HepG2 (cell line): Measurements from ENCODE around the gene SDK1. TPM values are rescaled to one million over a fixed set of nuclear protein-coding genes. Genes with fewer than 3 reads are reported as not detected.

Experiments
- ATAD3A ChIP-seq: sonication (generic); formaldehyde crosslinking; IDR thresholded peaks from 2 replicates; pipeline ENCODE4 v1.4.0; 2020; ENCODE audit warnings: missing genetic modification reagents
- CBX2 ChIP-seq, 2 experiments: fragments of 200-600 bp in 1 of 2; sonication (generic); formaldehyde crosslinking in 1 of 2; IDR thresholded peaks; 2 replicates each; pipeline versions ENCODE4 v1.7.0 to v1.8.1; 2018 to 2022; ENCODE audit warnings: low read depth in 2 of 2, low read length in 1 of 2, mild to moderate bottlenecking in 1 of 2, missing genetic modification reagents in 1 of 2
- CEBPZ ChIP-seq: IDR thresholded peaks from 2 replicates; pipeline ENCODE4 v1.6.1; 2012; ENCODE audit warnings: low read length, improper control_type of control experiment
- CHD2 ChIP-seq: IDR thresholded peaks from 2 replicates; pipeline ENCODE4 v1.6.1; 2011; ENCODE audit warnings: low read depth, low read length, improper control_type of control experiment
- EP300 ChIP-seq, 3 experiments: sonication (generic) in 1 of 3; formaldehyde crosslinking in 1 of 3; IDR thresholded peaks; 2 replicates each; pipeline versions ENCODE4 v1.5.1 to v1.6.1; 2011 to 2020; ENCODE audit warnings: low read depth in 2 of 3, low read length in 2 of 3, borderline replicate concordance in 1 of 3, improper control_type of control experiment in 1 of 3, mild to moderate bottlenecking in 1 of 3, missing genetic modification reagents in 1 of 3, moderate library complexity in 1 of 3
- ERF ChIP-seq: IDR thresholded peaks from 2 replicates; pipeline ENCODE4 v1.6.1; 2018; ENCODE audit warnings: missing biosample characterization, missing genetic modification reagents
- FOXA1 ChIP-seq, 2 experiments: fragments of 450-650 bp in 1 of 2; sonication (generic) in 1 of 2; formaldehyde crosslinking in 1 of 2; IDR thresholded peaks; 2 replicates each; pipeline versions ENCODE4 v1.4.0 to v1.6.1; 2016 to 2020; ENCODE audit warnings: missing genetic modification reagents in 1 of 2
- HHEX ChIP-seq: IDR thresholded peaks from 2 replicates; pipeline ENCODE4 v1.6.1; 2016; ENCODE audit warnings: control low read depth
- IRX3 ChIP-seq: sonication (generic); formaldehyde crosslinking; IDR thresholded peaks from 2 replicates; pipeline ENCODE4 v1.8.1; 2023; ENCODE audit warnings: mild to moderate bottlenecking, low read depth, missing genetic modification reagents, borderline replicate concordance
- KLF9 ChIP-seq: IDR thresholded peaks from 2 replicates; pipeline ENCODE4 v1.6.1; 2016; ENCODE audit warnings: low read depth
- MTA3 ChIP-seq: sonication (generic); formaldehyde crosslinking; IDR thresholded peaks from 2 replicates; pipeline ENCODE4 v1.4.0; 2020; ENCODE audit warnings: missing genetic modification reagents
- REPIN1 ChIP-seq: sonication (generic); formaldehyde crosslinking; IDR thresholded peaks from 2 replicates; pipeline ENCODE4 v1.8.0; 2022; ENCODE audit warnings: missing genetic modification reagents, low read depth, mild to moderate bottlenecking, borderline replicate concordance
- TCF12 ChIP-seq, 2 experiments: fragments of 450-650 bp in 1 of 2; sonication (generic) in 1 of 2; formaldehyde crosslinking in 1 of 2; IDR thresholded peaks; 2 replicates each; pipeline versions ENCODE4 v1.6.1 to v1.8.0; 2017 to 2022; ENCODE audit warnings: antibody characterized with exemption in 1 of 2, mild to moderate bottlenecking in 1 of 2, missing genetic modification reagents in 1 of 2, moderate library complexity in 1 of 2
- TSC22D2 ChIP-seq: sonication (generic); formaldehyde crosslinking; IDR thresholded peaks from 2 replicates; pipeline ENCODE4 v1.5.1; 2020; ENCODE audit warnings: missing genetic modification reagents, mild to moderate bottlenecking, borderline replicate concordance
- ZC3H13 ChIP-seq: sonication (generic); formaldehyde crosslinking; IDR thresholded peaks from 2 replicates; pipeline ENCODE4 v1.8.1; 2023; ENCODE audit warnings: mild to moderate bottlenecking, missing genetic modification reagents, moderate library complexity
- ZFYVE20 ChIP-seq: sonication (generic); formaldehyde crosslinking; IDR thresholded peaks from 2 replicates; pipeline ENCODE4 v1.8.0; 2023; ENCODE audit warnings: low read depth, mild to moderate bottlenecking, moderate library complexity, missing genetic modification reagents, borderline replicate concordance
- ZNF275 ChIP-seq: sonication (generic); formaldehyde crosslinking; IDR thresholded peaks from 2 replicates; pipeline ENCODE4 v1.8.0; 2022; ENCODE audit warnings: missing genetic modification reagents, mild to moderate bottlenecking, inconsistent platforms, borderline replicate concordance
- ZNF513 ChIP-seq: sonication (generic); formaldehyde crosslinking; conservative IDR thresholded peaks from 2 replicates; pipeline ENCODE4 v1.5.0; 2020; ENCODE audit warnings: missing genetic modification reagents
- ZNF549 ChIP-seq: sonication (generic); formaldehyde crosslinking; IDR thresholded peaks from 2 replicates; pipeline ENCODE4 v1.5.0; 2020; ENCODE audit warnings: missing genetic modification reagents
- ZNF556 ChIP-seq: sonication (generic); formaldehyde crosslinking; IDR thresholded peaks from 2 replicates; pipeline ENCODE4 v1.4.0; 2020; ENCODE audit warnings: mild to moderate bottlenecking, missing genetic modification reagents, borderline replicate concordance
- ZNF557 ChIP-seq: sonication (generic); formaldehyde crosslinking; IDR thresholded peaks from 2 replicates; pipeline ENCODE4 v1.4.0; 2020; ENCODE audit warnings: missing genetic modification reagents
- ZNF598 ChIP-seq: sonication (generic); formaldehyde crosslinking; IDR thresholded peaks from 2 replicates; pipeline ENCODE4 v1.5.1; 2020; ENCODE audit warnings: mild to moderate bottlenecking, missing genetic modification reagents, borderline replicate concordance
- ZNF605 ChIP-seq: sonication (generic); formaldehyde crosslinking; IDR thresholded peaks from 2 replicates; pipeline ENCODE4 v1.8.0; 2022; ENCODE audit warnings: mild to moderate bottlenecking, missing genetic modification reagents
- ZNF629 ChIP-seq: sonication (generic); formaldehyde crosslinking; conservative IDR thresholded peaks from 2 replicates; pipeline ENCODE4 v1.5.0; 2020; ENCODE audit warnings: missing genetic modification reagents
- ZNF674 ChIP-seq: sonication (generic); formaldehyde crosslinking; IDR thresholded peaks from 2 replicates; pipeline ENCODE4 v1.5.0; 2020; ENCODE audit warnings: low read depth, mild to moderate bottlenecking, missing genetic modification reagents
- polyA plus RNA-seq, 8 experiments: library from polyadenylated mRNA; depleted of rRNA in 3 of 8; stranded (reverse) in 7 of 8; unstranded in 1 of 8; fragments of >200 nt; fragmentation: Illumina TruSeq in 4 of 8; extraction: Trizol in 4 of 8; gene quantifications; 2 replicates each; pipeline versions ENCODE4 v1.2.1 to v1.2.3, GENCODE V29; 2011 to 2016; ENCODE audit warnings: low read depth in 4 of 8, missing spikeins in 1 of 8, mixed read lengths in 1 of 8; ENCODE audit not compliant: insufficient read depth in 1 of 8
- total RNA-seq, 5 experiments: library from RNA; depleted of rRNA; stranded (reverse); fragments of >200 nt; fragmentation: Illumina TruSeq; extraction: Trizol; gene quantifications; 2 replicates each; pipeline ENCODE4 v1.2.3, GENCODE V29; 2016; ENCODE audit warnings: low read depth in 1 of 5

SDK1 gene
- total and polyA plus RNA-seq, 2 of the 13 experiments (the other 11 are each of a cell fraction or from before 2014, with no cell fraction given) = 0.35 to 2.4 TPM

- TF ChIP-seq ZNF513 (CRISPR knock-in tag) = no peak
- TF ChIP-seq ATAD3A (CRISPR knock-in tag) = no peak
- TF ChIP-seq IRX3 (CRISPR knock-in tag) = no peak
- TF ChIP-seq ZNF605 = no peak; the same call in 1 of the 2 replicates
- TF ChIP-seq REPIN1 (CRISPR knock-in tag) = no peak; the same call in 1 of the 2 replicates
- TF ChIP-seq CBX2 (IDR thresholded peaks at IDR 0.05; ENCODE audit: low read depth, low read length) = no peak
- TF ChIP-seq CBX2 (CRISPR knock-in tag; IDR thresholded peaks at IDR 0.05; ENCODE audit: low read depth) = no peak
- TF ChIP-seq ZNF629 (CRISPR knock-in tag) = no peak; the same call in 1 of the 2 replicates
- no peak for TF ChIP-seq HHEX
- no peak for TF ChIP-seq ZNF557 (CRISPR knock-in tag)
- no peak for TF ChIP-seq FOXA1 (IDR thresholded peaks at IDR 0.05)
- peak; percentile 92 for TF ChIP-seq FOXA1 (CRISPR knock-in tag; IDR thresholded peaks at IDR 0.05)
- TF ChIP-seq ZNF674 (CRISPR knock-in tag) = no peak
- no peak for TF ChIP-seq TCF12 (IDR thresholded peaks at IDR 0.05)
- no peak for TF ChIP-seq TCF12 (CRISPR knock-in tag; IDR thresholded peaks at IDR 0.05)
- no peak for TF ChIP-seq ZFYVE20 (CRISPR knock-in tag)
- no peak for TF ChIP-seq KLF9
- no peak for TF ChIP-seq ZNF556
- no peak for TF ChIP-seq MTA3
- TF ChIP-seq TSC22D2 (CRISPR knock-in tag) = no peak
- peak in 1 of 2 experiments; percentile 79; a peak in 3 of 4 replicates for TF ChIP-seq EP300 (IDR thresholded peaks at IDR 0.05; ENCODE audit: low read depth in 2 of 2, low read length in 2 of 2)
- TF ChIP-seq EP300 (CRISPR knock-in tag; IDR thresholded peaks at IDR 0.05; ENCODE audit: borderline replicate concordance) = no peak
- no peak for TF ChIP-seq ZNF275 (CRISPR knock-in tag)
- TF ChIP-seq ZNF549 (CRISPR knock-in tag) = no peak
- no peak for TF ChIP-seq ZC3H13 (CRISPR knock-in tag)
- no peak for TF ChIP-seq CHD2
- no peak for TF ChIP-seq ZNF598 (CRISPR knock-in tag)
- peak; percentile 59; the same call in 1 of the 2 replicates for TF ChIP-seq ERF (CRISPR knock-in tag)
- no peak for TF ChIP-seq CEBPZ
Measured at GRCh38 chr7:4006687-4007086, 705.6 kb downstream of the SDK1 start (continued).
